Breast epithelium (tissue), 3 donors: ENCODE measurements around the gene MACC1.

Experiments
- CTCF ChIP-seq, 3 donors: fragments of 450-650 bp; IDR thresholded peaks; one replicate each; pipeline ENCODE4 v1.5.1; 2016 to 2017; ENCODE audit warnings: antibody characterized with exemption in 3 of 3, mild to moderate bottlenecking in 3 of 3, moderate library complexity in 3 of 3
- POLR2A ChIP-seq: fragments of 450-650 bp; IDR thresholded peaks from one replicate; pipeline ENCODE4 v1.6.1; 2016; ENCODE audit warnings: antibody characterized with exemption, mild to moderate bottlenecking, moderate library complexity

- TF ChIP-seq POLR2A (no peak), CTCF (IDR thresholded peaks at IDR 0.05) (no peak)
Measured at GRCh38 chr7:20220293-20220761, 3.1 kb upstream of the MACC1 start.
